ENCODE results near the gene LAMC1.

Gene LAMC1

DNA sequence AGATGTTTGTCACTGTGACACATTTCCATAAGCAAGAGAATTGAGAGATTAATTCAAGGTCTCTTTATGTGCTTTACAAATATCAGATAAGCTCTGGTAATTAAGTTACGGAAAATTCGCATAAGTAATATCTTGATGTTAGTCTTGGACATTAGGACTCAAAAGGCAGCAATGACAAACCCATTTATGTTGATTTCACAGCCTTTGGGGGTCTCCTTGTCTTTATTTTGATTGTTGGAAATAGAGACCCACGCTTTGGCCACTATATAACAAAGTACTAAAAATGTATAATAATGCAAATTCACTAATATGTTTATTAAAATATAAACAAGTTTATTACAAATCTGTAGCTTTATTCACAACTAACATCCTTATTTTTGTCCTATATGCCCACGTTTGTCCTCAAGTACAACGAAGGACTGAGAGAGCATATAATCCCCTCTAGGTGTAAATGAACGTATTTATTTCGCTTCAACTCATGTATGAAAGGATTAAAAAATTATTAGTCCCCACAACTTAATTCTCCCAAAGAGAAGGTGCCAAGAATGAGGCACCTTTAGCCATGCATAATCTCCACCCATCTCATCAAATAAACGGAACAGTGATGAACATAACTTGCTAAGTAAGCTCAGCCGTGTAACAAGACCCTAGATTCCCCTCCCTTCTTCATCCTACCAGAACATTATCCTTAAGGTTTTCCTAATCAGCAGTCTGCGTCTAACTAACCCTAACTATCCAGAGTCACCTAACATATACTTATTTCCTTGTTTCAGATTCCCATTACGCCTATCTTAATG, 1.6 kb upstream of the LAMC1 start:
- no peak for DNase-seq

DNA sequence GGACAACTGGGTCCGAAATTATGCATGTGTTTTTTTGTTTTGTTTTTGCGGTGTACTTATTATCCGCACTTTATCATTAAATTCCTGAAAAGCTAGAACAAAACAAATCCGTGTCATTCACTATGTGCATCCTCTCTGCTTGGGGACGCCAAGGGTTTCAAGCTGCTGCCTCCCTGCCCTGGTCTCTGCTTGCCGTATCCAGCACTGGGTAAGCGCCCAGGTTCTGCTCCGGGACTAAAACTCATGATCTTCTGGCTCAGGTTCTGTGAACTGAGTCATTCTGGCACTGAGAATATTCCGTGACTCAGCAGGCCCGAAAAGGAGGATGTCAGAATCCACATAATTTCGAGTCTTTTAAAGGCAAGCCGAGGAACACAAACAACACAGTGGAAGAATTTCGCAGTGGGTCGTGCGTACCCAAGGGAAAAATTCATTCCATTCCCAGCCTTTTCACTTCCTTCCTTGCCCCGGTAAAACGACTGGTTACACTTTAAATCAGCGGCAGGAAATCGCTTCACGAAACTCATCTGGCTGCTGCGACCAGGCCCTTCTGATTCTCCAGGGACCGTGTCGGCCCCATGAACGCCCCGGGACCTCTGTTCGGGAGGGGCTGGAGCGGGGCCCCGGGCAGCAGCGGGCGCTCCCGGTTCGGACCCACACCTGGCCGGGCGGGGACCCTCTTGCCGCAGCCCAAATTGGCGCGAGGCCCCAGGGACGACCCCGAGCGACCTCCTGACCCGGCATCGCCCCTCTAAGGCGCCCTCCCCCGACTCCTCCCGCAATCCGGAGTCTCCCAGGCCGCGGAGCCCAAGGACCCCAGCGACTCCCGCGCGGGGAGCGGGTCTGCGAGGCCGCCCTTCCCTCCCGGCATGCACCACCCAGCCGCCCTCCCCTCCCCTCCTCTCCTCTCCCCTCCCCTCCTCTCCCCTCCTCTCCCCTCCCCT, 746 bp upstream of the LAMC1 start:
- peak; percentile 81 for DNase-seq

DNA sequence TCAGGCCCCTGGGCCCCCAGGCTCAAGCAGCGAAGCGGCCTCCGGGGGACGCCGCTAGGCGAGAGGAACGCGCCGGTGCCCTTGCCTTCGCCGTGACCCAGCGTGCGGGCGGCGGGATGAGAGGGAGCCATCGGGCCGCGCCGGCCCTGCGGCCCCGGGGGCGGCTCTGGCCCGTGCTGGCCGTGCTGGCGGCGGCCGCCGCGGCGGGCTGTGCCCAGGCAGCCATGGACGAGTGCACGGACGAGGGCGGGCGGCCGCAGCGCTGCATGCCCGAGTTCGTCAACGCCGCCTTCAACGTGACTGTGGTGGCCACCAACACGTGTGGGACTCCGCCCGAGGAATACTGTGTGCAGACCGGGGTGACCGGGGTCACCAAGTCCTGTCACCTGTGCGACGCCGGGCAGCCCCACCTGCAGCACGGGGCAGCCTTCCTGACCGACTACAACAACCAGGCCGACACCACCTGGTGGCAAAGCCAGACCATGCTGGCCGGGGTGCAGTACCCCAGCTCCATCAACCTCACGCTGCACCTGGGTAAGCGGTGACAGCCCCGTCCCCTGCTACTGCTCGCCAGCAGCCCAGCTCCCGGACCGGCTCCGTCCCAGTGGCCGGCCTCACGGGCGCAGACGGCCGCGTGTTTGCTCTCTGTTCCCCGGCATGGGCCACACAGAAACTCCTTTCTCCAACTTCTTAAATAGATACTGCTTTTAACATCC, 539 bp downstream of the LAMC1 start:
- peak; percentile 71 for DNase-seq

DNA sequence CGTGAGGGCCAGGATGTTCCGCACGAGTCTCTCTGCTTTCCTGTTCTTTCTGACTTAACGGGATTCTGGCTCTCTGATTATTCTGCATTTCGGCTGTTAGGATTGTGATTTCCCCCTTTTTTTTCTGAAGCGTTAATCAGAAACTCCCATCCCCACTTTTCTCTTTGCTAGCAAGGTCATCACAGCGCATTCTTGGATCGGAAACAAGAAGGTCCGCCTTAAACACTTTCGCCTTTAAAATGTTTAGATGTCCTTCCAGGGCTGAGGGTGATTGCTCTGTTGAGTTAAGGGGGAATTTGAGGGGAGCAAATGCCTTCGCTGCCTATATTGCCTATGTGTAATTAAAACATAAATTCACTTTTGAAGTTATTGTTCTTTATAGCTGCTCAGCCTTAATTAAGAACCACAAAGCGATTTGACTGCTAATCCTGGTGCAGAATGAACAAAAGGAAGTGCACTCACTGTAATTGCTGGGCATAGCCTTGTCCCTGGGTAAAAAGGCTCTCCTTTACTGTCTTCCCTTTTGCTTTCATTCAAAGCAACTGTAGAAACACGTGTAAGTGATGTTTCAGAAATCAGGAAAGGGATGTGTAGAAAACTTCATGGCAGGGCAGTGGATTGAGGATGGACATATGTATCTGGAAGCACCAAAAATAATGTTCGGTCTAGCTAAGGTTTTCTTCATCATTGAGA, 1.2 kb downstream of the LAMC1 start:
- peak; percentile 60 for DNase-seq

DNA sequence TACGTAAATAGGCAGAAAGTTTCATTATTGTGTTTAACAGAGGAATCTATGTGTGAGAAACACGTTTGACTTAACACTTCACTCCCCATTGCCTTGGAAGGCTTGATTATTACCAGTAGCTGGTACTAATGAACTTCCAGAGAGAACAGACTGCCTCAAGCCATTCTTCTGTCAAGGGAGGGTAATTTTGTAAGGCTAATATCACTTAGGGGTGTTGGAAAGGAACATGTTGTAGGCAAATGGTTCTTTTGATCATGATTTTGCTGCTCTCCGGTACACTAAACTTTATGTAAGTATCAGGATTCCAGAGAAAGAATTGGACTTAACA, 1.8 kb downstream of the LAMC1 start:
- DNase-seq = no peak

DNA sequence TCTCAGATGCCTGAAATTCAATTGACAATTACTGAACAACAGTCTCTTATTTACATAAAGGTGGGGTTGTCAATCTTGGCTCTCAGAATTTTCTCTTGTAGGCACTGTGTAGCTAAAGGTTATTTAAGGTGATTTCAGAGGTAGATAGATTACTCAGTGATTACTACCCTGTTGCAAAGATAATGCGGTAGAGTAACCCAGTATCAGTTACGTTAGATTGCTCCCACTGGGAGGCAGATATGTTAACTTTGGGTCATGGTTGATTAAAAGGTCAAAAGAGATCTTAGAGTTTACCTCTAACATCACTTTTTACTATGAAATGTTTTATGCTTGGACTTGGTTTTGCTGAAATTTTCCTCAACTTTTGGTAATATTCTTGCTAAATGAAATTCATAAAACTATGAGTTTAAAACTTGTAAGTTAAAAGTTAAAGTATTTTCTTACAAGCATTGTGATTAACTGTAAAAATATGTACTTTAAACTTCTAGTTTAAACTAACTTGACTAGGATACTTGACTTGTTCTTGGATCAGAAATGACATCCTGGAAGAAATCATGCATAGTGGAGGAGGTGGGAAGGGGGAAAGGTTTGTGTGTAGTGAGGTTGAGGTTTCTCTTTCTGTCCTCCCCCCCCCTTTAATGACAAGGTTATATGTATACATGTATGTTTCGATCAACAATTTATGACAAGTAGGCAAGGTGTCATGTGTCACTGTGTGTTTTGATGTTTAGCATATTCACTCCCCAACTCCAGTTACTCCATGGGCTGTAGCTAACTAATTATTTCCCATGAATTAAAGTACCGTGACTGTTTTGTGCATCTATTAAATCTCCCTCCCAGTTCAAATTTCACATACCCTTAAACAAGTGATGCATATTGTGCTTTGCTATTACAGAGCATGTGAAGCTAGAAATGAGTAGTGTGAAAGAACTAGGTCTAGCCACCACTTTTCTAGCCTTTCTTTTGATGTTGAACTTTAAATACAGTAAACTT, 2.9 kb downstream of the LAMC1 start:
- DNase-seq = no peak

DNA sequence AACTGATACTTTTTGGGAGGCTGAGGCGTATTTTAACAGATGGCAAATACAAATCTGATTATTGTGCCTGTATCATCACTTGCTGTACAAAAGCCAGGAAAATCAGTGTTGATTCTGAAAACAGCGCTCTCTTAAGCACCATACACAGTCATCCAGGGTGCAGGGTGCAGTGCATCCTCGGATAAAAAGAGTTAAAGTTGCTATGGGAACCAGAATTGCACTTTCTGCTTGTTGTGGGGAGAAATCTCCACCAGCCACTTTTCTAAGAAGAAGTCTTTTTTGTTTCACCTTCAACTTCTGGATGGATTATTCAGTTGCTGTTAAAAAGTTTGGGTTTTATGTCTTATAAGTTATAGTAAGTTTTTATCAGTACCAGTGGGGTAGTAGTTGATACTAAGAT, 3.8 kb downstream of the LAMC1 start:
- DNase-seq = no peak

DNA sequence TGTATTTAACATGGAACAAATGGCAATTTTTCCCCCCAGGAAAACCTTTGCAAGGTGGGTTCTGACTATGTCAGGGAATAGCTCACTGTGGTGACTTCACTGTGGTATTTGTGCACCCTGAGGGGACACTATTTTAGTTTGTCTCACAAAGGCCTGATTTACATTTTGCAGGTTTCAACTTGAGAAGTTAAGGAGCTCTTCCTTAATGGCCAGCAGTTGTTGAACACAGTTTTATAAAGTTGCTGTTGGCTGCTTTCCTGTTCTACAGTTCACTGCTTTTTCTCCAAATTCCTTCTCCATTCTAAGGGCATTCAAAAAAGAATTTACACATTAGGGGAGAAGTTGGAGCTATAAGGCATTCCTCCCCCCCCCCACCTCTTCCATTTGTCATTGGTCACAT, 4.6 kb downstream of the LAMC1 start:
- no peak for DNase-seq

DNA sequence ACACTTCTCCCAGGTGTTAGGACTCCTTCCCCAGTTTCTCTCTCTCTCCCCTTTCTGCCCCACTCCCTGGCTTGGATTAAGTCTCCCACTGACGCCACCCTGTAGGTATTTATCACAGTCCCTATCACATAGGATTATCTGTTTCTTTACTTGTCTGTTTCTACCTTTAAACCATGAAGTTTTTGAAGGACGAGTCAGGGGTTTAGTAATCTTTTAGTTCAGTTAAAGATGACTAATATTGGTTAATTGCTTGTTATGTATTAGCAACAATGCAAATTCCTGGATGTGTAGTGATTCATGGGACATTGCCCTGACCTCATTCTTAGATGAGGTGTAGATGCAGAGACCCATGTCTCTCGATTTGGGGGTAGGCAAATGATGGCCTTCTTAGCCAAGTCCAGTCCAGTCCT, 6.4 kb downstream of the LAMC1 start:
- DNase-seq = no peak

DNA sequence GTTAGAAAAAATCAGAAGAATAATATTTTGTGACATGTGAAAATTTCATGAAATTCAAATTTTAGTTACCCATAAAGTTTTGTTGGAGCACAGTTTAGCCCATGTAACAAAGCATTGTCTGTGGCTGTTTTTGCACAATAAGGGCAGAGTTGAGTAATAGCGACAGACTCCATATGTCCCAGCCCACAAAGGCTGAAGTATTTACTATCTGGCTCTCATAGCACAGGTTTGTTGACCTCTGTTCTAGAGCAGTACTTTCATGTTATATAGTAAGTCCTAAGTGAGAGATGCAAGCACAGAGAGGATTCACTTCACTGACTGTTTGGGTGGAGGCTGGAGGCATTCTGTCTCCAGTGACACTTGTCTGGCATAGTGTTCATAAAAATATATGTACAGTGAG, 6.8 kb downstream of the LAMC1 start:
- peak; percentile 31 for DNase-seq

DNA sequence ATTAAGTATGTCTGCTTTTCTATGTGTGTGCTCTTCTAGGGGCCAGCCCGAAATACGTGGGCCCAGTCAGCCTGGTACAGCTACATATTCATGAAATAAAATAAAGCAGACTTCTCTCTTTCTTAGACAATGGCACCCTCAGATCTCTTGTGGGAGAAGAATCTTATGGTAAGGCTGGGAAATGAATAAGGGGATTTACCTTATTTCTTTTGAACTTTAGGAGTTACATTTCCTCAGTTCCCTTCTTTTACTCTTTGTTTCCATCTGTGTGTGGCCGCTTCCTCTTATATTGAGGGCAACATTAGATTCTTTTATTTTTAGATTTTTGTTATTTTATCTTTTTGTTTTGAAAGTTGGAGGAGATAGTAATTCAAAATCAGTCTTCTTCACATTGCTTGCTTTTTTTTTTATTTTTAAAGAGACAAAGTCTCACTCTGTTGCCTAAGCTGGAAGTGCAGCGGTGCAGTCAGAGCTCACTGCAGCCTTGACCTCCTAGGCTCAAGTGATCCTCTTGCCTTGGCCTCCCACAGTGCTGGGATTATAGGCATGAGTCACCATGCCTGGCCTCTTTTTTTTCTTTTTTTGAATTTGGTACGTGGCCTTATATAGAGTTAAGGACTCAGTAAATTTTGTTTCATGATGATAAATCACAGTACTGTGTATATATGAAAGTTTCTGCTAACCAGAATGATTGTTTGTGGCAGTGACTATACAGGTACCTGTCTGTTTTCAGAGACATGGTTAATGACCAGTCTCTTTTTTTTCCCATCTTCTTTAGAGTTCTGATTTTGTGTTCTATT, 9.1 kb downstream of the LAMC1 start:
- DNase-seq = no peak

DNA sequence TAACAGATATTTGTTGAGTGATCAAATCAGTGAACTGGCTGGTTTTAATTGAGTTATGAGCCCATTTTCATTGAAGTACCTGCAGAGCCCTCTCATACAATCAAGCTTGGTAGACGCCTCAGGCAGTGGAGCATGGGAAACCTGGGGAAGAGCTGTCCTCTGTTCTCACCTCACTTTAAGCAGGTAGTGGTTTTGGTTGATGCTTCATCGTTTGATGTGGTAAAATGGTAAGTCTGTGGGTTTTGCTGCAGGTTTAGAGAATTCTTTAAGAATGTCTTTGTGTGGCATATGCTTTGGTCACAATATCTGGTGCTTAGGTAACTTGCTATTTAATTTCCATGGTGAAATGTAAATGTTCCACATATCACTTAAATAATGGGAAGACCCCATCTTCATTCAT, 10.0 kb downstream of the LAMC1 start:
- no peak for DNase-seq

DNA sequence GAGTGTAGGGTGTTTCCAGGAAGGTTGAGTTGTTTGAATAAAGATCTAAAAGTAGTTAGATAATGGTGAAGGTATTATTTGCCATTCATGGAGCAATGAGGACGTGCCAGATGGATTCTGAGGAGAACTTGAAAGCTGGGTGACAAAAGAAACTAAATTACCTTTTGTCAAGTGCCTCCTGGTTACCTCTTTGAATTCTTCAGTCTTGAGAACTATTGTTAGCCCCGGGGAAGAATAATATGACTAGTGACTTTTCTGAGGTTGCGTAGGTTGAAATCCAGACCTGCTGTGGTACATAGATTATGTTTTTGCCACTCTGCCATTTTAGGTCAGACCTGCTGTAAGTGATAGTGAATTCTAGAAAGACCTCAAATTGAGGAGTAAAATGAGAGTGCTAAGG, 11.5 kb downstream of the LAMC1 start:
- DNase-seq = no peak

DNA sequence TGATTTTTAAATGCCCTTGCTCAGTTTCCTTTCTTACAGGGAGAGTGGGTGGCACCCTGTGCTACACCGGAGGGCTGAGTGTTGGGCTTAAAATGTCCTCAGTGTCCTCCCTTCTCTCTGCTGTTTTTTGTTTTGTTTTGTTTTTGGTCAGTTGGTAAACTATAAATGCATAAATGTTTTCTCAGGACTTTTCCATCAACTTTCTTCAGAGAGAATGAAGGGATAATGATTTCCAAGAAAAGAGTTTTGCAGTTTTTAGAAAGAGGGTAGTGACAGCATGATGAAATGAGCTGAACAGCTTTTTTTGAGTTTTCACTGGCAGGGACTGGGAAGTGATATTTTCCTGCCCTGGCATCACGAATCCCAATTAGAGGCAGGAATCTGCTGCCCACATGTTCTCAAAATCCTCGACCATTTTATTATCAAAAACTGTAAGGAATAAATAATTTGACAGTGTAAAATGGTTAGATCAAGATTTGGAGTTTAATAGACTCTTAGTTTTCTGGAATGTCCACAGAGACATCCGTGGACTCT, 15.2 kb downstream of the LAMC1 start:
- DNase-seq = no peak

DNA sequence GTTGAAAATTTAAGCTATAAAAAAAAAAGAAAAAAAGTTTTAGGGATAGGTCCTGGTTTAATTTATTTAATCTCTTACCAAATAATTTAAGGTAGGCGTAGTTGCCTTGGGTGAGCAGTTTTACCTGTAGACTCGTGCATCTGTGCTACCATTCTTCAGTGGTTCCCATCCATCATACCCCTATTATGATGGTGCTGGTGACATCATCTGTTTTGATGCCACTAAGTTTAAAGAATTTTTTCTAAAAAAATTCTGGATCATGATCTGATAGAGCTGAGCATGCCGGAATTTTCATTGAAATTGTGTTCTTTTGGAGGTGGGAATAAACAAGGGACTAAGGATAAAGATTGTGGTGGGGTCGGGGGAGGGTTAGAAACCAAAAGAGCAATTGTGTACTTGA, 15.7 kb downstream of the LAMC1 start:
- DNase-seq = no peak

DNA sequence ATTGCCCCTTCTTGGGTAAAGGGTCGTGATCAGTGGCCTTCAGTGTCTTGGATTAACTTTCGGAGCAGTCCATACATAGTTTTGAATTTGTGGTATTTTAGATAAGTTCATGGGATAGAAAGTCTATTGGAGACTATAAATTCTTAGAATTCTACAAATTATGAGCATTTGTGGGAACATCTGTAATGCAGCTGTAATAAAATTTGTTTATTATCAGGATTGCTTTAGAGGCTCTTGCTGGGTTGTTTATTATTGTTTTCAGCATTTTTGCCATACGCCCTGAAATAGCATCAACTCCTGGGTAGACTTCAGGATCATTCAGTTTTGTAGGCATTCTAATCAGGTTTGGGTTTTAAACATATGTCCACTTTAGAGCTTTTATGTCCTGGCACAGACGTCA, 16.1 kb downstream of the LAMC1 start:
- no peak for DNase-seq

DNA sequence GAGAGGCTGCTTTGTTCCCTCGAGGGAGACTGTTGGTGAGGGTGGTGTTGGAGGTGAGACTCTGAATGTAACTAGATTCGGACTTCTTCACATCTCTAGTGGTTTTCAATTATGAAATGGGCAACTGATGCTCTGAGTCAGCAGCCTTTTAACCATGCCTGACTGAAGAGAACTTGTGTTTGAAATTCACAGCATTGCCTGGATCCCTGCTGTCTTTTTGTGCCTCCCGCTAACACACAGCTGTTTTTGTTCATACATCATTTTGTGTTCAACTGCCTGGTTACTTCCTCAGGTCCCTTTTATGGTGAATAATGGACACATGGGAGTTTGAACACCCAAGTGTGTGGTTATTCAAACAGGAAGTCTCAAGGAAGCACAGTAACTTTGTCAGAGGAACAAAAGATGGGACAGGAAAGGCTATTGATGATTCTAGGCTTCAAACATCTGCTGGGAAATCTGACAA, 16.8 kb downstream of the LAMC1 start:
- DNase-seq = peak; percentile 35

DNA sequence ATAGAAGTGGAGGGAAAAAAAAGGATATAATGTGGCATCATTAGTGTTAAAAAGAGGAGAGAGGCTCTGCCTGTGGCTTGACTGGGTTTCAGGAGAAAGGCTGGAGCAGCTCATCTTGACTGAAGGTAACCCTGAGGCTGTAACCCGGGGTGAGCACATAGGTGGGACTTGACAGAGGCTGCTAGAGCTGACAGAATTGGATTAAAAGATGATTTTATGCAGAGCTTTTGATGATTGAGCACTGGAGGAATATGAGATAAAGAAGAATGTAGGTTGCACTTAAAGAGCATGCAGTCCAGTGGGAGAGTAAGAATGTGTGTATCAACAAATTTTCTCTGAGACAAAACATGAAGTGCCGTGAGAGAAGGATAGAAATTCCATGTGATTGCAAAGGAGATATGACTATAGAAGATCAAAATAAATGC, 17.3 kb downstream of the LAMC1 start:
- DNase-seq = no peak

DNA sequence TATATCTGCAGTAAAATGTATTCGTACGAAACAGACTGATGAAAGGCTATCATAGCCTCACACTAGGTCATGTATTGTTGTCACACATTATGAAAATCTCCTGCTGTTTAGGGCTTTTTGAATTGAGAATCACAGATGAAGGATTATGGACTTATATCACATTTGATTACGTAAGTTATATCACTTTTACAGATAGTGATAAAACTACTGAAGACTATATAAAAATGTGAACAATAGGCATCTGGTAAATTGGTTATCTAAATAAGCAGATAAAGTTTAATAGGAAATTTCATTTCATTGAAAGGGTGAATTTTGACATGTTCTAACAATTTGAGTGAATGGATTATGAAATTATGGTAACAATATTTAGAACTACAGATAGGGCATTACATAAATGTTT, 20.0 kb downstream of the LAMC1 start:
- no peak for DNase-seq

All from OCI-M1 (cell line).